Measurements from ENCODE around the gene CHN1.

The CHN1 gene

GRCh38 chr2:174826051-174826450 is 179.1 kb downstream of the CHN1 start:
- DNase-seq (ENCODE audit: low read depth) = no peak

DNA sequence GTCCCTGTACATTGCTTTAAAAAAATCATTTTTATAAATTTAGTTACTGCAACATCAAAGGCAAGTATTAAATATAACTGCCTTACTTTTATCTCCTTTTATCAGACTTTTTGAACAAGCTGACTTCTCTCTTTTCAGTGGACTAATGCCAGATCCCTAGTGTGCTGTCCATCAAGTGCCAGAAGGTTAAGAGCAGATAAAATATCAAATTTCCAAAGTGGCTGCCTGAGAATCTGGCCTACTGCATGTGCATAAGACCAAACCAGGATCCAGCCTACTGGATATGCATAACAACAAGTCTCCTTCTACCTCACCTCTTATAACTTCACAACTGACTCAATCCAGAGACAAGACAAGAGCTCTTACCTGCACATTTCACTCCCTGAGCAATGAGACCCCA is 181.1 kb downstream of the CHN1 start:
- DNase-seq (ENCODE audit: low read depth) = no peak

DNA sequence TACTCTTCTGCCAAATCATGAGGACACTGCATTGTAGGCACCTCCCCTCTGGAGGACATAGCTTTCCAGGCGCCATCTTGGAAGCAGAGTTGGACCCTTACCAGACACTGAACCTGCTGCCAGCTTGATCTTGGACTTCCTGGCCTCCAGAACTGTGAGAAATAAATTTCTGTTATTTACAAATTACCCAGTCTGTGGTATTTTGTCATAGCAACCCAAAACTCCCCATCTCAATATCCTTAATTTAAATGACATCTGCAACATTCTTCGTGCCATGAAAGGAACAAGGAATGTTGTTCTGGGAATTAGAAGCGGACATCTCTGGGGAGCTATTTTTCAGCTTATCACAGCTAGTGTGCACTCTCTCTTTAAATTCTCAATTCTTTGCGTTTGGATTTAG is 183.6 kb downstream of the CHN1 start:
- no peak for DNase-seq (ENCODE audit: low read depth)

- DNase-seq (ENCODE audit: low read depth) = no peak
These were observed 184.8 kb downstream of the CHN1 start for GRCh38 chr2:174820361-174820760.

DNA sequence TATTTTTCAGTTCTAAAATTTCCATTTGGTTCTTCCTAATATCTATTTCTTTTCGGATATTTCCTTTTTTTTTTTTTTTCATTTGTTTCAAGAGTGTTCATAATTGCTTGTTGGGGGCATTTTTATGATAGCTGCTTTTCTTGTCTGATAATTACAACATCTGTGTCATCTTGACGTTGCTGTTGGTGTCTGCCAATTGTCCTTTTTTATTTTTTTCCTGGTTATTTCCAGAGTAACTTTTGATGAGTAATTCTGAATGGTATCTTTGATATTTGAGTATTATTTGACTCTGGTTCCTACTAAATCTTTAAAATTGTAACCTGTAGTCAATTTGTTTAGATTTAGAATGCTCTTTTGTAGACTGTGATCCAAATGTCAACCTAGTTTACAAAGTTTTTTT is 189.7 kb downstream of the CHN1 start:
- DNase-seq (ENCODE audit: low read depth) = no peak

DNA sequence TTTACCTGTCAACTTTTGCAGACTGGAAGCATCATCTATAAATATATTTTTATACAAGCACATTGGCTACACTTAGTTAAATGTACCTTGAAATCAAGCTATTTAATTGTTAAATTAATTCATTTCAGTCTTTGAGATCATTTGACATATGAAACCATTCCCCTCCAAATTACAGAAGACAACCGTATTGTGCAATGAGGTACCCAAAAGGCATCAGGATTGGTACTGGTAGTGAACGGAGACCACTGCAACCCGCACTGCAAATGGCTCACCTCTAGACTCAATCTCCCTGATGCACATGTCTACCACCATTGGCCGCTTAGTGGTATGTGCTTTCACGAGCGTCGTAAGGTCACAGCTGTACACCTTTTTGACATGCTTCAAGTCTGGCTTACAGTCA is 193.1 kb downstream of the CHN1 start:
- DNase-seq (ENCODE audit: low read depth) = no peak

DNA sequence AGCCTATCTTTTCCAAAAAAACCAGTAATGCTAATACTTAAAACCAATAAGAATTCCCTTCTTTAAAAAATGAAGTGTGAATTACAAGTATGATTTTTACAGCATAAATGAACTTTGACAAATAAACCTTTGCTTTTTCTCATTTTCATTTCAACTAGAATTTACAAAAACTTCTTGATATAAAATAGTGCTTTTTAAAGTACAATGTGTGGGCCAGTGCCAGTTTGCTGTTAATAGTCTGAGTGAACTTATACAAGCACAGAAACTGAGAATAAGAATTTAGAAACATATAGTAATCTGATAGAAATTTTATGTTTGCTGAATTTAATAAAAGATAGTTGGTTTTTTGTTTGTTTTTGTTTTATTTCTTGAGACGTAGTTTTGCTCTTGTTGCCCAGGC is 197.2 kb downstream of the CHN1 start:
- no peak for DNase-seq (ENCODE audit: low read depth)

GRCh38 chr2:174805803-174806202 is 199.4 kb downstream of the CHN1 start:
- DNase-seq (ENCODE audit: low read depth) = no peak

GRCh38 chr2:174802459-174802858 is 202.7 kb downstream of the CHN1 start:
- DNase-seq (ENCODE audit: low read depth) = no peak

DNA sequence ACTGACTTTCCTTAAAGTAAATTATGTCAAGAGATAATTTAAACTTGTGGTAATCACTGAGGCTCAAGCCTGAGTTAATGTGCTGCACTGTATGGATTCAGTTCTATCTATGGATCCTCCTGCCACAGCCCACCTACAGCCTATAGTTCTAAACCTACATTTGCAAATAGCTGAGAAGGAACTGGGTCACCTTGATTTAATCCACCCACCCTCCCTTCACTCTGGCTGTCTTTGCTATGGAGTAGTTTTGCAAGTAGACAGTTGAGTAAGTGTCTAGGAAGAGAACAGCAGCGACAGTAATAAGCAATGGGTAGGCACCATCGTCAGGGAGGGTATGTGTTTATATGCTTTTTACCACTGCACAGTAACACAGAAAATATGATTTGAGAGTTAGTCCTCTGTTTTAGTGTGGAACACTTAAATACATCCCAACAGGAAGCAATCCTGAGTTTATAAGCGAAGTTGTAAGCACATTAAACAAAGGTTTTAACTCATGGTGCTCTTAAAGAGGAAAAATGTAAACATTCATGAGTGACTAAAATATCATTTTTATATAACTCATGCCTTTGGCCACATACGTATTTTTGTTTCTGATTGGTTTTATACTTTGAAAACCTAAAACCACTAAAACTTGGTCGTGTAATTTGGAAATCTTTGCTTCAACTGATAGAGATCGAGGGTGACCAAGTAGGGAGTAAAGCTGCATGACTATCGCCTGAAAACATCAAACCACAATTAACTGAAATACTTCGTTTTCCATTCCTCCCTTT is 204.6 kb downstream of the CHN1 start:
- no peak for DNase-seq (ENCODE audit: low read depth)

DNA sequence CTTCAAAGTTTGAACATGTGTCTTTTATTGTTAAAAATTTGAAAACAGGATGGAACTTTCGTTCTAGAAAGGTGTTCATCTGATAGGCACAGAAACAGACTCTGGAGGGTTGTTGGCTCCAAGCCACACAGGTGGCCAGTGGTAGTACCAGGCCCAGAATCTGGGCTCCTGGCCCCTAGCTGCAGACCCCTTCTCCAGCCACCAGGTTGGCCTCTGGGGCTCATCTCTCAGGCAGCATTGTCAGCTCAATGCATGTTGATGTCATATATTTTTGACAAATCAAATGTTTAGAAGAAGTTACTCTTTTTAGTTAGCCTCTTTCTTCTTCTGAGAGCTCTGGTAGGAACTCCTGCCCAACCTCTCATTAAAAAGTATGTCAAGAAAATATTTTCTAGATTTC is 206.4 kb downstream of the CHN1 start:
- no peak for DNase-seq (ENCODE audit: low read depth)

GRCh38 chr2:174797781-174798276 is 207.4 kb downstream of the CHN1 start:
- no peak for DNase-seq (ENCODE audit: low read depth)

- DNase-seq (ENCODE audit: low read depth) = no peak
These were observed 208.8 kb downstream of the CHN1 start for GRCh38 chr2:174796319-174796771.

DNA sequence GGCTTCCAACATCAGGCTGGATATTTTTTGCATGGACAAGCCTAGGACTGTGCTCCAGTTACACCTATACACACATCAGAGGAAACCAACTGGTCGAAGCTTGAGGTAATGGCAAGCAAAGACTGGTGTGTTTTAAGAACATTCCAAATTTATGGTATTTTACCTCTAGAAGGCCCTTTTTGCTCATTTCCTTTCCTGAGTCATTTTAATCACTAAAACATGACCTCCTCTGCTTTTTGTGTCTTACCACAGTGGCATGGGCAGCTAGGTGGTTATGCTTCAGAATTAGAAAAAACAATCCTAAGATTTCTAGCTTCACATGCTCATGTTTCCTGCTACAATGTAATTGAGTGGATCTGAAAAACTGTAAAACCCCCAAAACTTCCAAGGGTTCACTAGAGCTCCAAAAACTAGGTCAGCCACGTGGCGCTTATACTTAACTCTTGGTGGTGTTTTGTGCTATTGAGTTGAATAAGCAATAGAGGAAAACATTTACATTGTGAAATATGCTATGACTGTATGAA is 210.3 kb downstream of the CHN1 start:
- no peak for DNase-seq (ENCODE audit: low read depth)

DNA sequence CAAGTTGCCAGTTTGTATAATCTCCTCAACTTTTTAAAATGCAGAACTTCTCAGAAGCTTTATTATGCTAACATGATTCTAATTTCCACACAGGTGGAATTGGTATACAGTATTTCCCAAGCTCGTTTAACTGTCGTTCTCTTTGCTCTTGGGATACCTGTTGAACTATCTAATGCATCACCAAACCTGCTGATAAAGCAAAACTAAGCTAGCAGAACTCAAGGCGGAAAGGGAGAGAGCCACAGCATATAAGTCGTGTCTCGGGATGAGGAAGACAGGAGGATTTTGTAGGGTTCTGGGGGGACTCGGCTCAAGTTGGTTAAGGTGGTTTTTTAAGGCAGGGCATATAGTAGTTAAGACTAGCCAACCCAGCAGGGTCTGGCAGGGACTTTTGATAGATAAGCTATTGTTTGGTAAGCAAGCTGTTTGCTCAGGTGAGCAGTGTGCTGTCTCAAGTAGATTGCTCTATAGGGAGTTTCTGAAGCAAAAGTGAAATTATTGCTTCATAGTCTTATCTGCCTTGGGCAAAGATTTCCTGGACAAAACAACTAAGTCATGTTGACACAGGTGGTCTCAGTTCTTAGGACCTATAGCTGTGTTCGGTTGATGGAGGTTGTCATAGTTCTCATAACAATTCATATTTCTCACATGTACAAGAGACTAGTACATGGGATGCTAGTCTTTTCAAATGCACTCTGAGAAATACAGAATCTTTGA is 212.7 kb downstream of the CHN1 start:
- DNase-seq (ENCODE audit: low read depth) = no peak

DNA sequence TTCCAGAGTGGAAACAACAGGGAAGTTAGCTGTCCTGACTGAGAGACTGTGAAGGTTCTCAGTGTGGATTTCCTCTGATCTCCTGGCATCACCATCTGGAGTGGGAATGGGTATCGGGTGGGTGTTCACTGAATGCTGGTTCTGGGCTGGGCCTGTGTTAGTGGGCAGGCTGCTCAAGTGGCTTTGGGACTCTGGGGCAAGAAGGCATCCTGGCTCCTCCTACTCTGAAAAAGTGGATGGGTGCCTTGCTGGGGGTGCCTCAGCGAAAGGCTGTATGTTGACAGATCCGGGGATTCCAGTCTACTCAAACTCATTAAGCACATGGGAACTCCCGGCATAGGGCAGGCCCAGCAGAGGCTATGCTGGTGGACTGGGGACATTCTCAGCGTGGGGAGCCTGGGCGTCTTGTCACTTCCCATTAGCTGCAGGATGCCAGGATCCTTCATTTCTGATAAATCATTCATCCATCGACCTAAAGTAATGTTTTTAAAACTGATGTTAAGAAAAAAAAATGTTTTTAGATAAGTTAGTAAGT is 213.4 kb downstream of the CHN1 start:
- DNase-seq (ENCODE audit: low read depth) = no peak

GRCh38 chr2:174791020-174791419 is 214.2 kb downstream of the CHN1 start:
- DNase-seq (ENCODE audit: low read depth) = no peak

- DNase-seq (ENCODE audit: low read depth) = no peak
These were observed 216.2 kb downstream of the CHN1 start for GRCh38 chr2:174789001-174789400.

- DNase-seq (ENCODE audit: low read depth) = no peak
These were observed 216.8 kb downstream of the CHN1 start for GRCh38 chr2:174788291-174788929.

DNA sequence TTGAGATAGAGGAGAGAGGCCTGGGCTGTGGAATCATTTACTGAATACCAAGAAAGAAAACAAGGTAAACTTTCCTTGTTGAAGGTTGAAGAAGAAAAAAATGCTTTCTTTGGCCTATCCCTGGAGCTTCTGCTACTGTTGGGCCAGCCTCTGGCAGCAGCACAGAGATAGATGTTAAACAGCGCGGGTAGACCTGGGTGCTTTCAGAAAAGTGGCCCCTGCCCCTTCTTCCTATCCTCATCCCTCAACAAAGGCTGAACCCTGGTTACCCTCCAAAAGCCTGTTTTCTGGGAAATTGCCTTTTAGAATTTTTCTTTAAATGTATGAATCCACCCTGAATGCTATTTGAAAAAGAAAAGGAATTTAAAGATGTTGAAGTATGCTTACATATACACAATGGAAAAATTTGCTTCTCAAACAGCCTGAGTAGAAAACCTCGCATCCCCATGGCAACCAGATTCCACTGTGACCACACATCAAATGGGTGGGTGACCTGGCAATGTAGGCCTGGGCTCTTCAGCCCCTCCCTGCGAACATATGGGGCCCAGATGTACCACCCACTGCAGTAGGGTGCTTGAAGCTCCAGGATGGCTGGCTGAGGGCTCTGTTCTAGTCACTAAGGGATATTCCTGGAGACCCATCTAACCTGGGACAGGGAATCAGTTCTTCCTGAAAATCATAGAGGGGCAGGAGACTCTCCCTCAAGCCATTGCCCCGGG is 217.5 kb downstream of the CHN1 start:
- no peak for DNase-seq (ENCODE audit: low read depth)

DNA sequence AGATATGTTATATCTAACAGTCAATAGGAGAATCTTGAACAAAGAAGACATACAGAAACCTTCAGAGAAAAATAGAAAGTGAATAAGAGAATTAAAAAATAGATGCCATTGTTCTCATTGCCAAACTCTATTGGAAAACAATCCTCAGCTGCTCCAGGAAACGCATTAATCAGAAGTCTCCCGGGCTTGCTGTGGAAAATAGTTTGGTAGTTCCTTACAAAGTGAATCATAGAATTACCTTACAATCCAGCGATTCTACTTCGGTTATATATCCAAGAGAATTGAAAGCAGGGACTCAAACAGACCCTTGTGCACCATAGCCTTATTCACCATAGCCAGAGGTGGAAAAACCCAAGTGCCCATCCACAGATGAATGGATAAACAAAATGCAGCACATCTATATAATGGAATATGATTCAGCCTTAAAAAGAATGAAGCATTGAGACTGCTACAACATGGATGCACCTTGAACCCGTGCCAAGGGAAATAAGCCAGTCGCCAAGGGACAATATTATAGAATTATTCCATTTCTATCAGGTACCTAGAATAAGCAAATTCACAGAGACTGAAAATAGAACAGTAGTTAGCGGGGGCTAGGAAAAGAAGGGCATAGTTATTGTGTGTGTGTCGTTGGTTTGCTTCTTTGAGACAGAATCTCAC is 219.0 kb downstream of the CHN1 start:
- no peak for DNase-seq (ENCODE audit: low read depth)

Data from T-helper 22 cell (primary cell).